ENCODE results near the gene TNNI3.

TNNI3 gene

DNA sequence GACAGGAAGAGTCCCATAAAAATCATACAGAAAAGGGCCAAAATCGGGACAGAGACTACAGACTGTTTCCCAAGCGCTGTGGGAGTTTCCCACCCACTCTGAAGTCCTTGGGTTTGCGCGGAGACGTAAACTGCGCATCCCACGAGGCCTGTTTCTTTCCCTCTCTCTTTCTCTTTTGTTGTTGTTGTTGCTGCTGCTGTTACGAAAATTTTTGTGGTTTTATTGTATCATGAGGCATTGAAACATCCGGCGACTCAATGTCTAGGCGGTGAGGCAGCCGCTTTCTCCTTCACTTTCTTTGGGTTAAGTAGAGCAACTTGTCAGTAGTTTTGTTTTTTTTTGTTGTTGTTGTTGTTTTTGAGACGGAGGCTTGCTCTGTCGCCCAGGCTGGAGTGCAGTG lies 38.5 kb downstream of the TNNI3 start:
- no peak overlapping the region for H3K4me3 ChIP-seq (ENCODE audit: low read depth, low read length)
- TF ChIP-seq, protein P1, sequence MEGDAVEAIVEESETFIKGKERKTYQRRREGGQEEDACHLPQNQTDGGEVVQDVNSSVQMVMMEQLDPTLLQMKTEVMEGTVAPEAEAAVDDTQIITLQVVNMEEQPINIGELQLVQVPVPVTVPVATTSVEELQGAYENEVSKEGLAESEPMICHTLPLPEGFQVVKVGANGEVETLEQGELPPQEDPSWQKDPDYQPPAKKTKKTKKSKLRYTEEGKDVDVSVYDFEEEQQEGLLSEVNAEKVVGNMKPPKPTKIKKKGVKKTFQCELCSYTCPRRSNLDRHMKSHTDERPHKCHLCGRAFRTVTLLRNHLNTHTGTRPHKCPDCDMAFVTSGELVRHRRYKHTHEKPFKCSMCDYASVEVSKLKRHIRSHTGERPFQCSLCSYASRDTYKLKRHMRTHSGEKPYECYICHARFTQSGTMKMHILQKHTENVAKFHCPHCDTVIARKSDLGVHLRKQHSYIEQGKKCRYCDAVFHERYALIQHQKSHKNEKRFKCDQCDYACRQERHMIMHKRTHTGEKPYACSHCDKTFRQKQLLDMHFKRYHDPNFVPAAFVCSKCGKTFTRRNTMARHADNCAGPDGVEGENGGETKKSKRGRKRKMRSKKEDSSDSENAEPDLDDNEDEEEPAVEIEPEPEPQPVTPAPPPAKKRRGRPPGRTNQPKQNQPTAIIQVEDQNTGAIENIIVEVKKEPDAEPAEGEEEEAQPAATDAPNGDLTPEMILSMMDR (IDR thresholded peaks at IDR 0.05; ENCODE audit: low read depth, low read length): no peak

DNA sequence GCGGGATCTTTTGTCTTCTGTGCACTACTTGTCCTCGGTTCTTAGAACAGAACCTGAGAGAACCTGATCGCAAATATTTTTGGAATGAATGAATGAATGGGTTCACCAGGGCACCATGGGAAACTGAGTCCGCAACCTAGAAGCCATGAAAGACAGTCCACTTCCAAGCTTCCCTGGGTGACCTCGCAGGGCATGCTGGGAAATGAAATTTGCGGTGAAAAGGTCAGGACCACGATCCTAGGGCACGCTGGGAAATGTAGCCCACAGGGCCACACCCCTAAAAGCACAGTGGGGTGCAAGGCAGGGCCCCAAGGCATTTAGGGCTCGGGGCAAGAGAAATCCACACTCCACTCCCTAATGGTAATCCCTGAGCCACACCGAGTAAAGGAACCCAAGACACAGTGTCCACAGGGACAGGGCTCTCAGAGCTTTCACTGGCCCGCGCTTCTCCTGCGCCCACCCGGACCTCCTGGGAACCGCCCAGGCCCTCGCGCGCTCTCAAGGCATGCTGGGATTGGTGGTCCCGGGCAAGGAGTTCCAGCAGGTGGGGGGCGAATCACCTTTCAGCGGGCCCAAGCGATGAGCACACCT lies 39.0 kb downstream of the TNNI3 start:
- TF ChIP-seq, protein P1 (IDR thresholded peaks at IDR 0.05; ENCODE audit: low read depth, low read length): no peak
- peak overlapping the region; percentile 57 for H3K4me3 ChIP-seq (ENCODE audit: low read depth, low read length)

DNA sequence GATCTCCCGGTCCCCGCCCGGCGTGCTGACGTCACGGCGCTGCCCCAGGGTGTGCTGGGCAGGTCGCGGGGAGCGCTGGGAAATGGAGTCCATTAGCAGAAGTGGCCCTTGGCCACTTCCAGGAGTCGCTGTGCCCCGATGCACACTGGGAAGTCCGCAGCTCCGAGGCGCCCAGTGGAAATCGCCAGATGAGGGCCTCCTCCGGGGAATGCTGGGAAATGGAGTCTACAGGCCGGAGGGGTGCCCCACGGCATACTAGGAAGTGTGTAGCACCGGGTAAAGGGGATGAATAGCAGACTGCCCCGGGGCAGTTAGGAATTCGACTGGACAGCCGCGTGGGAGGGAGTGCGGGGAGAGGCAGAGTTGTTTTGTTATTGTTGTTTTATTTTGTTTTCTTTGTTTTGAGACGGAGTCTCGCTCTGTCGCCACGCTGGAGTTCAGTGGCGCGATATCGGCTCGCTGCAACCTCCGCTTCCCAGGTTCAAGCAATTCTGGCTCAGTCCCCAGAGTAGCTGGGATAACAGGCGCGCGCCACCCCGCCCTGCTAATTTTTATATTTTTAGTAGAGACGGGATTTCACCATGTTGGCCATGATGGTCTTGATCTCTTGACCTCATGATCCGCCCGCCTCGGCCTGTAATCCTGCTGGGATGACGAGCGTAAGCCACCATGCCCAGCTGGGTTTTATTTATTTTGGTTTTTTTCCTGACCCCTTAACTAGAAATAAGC lies 39.7 kb downstream of the TNNI3 start:
- TF ChIP-seq, protein P1 (IDR thresholded peaks at IDR 0.05; ENCODE audit: low read depth, low read length): no peak
- H3K4me3 ChIP-seq (ENCODE audit: low read depth, low read length): peak overlapping the region; percentile 57

DNA sequence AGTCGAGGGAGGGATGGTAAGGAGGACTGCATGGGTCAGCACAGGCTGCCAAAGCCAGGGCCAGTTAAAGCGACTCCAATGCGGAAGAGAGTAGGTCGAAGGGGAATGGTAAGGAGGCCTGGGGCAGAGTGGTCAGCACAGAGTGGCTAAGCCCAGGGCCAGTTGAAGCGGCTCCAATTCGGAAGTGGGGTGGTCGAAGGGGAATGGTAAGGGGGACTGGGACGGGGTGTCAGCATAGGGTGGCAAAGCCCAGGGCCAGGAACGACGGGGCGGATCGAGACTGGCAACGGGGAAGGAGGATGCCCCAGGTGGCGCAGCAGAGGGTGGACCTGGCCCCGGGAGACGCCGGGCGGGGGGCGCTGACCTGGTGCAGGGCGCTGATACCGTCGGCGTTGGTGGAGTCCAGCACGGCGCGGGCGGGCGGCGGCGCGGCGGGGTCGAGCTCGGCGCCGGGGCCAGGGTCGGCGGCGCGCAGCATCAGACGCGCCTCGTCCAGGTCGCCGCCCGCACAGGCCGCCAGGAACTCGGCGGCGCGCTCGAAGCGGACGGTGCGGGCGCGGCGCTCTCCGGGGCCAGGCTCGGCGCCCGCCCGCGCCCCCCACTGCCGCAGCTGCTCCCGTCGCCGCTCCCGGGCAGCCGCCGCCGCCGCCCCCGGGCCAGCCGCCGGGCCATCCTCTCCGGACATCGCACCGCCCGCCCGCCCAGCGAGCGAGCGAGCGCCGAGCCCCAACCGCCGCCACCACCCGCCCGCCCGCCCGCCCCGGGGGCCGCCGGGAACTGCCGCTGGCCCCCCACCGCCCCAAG lies 40.5 kb downstream of the TNNI3 start, which contains the start of gene PPP1R12C:
Gene PPP1R12C (minus strand): TSS at position 779 of the 804 bp plus-strand sequence. CDS start 94 bp downstream, at position 685.
- H3K4me3 ChIP-seq (ENCODE audit: low read depth, low read length): peak within 1 kb of the TSS; percentile 89
- TF ChIP-seq, protein P1 (IDR thresholded peaks at IDR 0.05; ENCODE audit: low read depth, low read length): no peak

DNA sequence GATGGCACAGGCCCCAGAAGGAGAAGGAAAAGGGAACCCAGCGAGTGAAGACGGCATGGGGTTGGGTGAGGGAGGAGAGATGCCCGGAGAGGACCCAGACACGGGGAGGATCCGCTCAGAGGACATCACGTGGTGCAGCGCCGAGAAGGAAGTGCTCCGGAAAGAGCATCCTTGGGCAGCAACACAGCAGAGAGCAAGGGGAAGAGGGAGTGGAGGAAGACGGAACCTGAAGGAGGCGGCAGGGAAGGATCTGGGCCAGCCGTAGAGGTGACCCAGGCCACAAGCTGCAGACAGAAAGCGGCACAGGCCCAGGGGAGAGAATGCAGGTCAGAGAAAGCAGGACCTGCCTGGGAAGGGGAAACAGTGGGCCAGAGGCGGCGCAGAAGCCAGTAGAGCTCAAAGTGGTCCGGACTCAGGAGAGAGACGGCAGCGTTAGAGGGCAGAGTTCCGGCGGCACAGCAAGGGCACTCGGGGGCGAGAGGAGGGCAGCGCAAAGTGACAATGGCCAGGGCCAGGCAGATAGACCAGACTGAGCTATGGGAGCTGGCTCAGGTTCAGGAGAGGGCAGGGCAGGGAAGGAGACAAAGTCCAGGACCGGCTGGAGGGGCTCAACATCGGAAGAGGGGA lies 41.2 kb downstream of the TNNI3 start:
- TF ChIP-seq, protein P1 (IDR thresholded peaks at IDR 0.05; ENCODE audit: low read depth, low read length): no peak
- H3K4me3 ChIP-seq (ENCODE audit: low read depth, low read length): peak overlapping the region; percentile 89

DNA sequence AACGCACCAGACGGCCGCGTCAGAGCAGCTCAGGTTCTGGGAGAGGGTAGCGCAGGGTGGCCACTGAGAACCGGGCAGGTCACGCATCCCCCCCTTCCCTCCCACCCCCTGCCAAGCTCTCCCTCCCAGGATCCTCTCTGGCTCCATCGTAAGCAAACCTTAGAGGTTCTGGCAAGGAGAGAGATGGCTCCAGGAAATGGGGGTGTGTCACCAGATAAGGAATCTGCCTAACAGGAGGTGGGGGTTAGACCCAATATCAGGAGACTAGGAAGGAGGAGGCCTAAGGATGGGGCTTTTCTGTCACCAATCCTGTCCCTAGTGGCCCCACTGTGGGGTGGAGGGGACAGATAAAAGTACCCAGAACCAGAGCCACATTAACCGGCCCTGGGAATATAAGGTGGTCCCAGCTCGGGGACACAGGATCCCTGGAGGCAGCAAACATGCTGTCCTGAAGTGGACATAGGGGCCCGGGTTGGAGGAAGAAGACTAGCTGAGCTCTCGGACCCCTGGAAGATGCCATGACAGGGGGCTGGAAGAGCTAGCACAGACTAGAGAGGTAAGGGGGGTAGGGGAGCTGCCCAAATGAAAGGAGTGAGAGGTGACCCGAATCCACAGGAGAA lies 42.0 kb downstream of the TNNI3 start:
- TF ChIP-seq, protein P1 (IDR thresholded peaks at IDR 0.05; ENCODE audit: low read depth, low read length): no peak
- H3K4me3 ChIP-seq (ENCODE audit: low read depth, low read length): peak overlapping the region; percentile 89
